ENCODE measurements around the gene ACTR3. TPM values are rescaled to one million over a fixed set of nuclear protein-coding genes. Genes with fewer than 3 reads are reported as not detected.

Gene ACTR3
- total RNA-seq, 1 experiment from 2014 or later = 180 TPM

DNA sequence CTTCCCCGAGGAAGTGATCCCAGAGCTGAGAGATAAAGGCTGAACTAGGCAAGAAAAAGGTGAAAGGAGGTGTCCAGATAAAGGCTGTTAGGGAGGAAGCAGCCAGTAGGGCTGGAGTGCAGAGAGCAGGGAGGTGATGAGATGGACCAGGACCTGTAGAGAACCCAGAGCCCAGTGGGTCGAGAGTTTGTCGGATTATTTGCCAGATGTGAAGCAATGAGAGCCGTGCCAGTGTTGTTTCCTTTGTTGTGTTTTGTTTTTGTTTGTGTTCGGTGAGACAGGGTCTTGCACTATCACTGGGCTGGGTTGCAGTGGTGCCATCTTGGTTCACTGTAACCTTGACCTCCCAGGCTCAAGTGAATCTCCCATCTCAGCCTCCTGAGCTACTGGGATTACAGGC is 111.3 kb downstream of the ACTR3 start:
- no peak overlapping the region for H3K9ac ChIP-seq (ENCODE audit: extremely low read depth, insufficient read length, low read length)
- no peaks in the 10 kb centered on the region; the same call in 1 of the 2 replicates for H3K27me3 ChIP-seq (ENCODE audit: insufficient read depth, low read length)
- Mint-ChIP-seq H3K9me3 (peaks cover 10 to 11% of the 10 kb centered on the region in 2 experiments; a peak in 4 of 5 replicates), H3K4me3 (no peak overlapping the region), H3K27me3 (ENCODE audit: low read depth) (peaks cover 17% of the 10 kb centered on the region), H3K4me1 (no peaks in the 10 kb centered on the region), H3K36me3 (ENCODE audit: insufficient read depth in 1 of 3, low read depth in 3 of 3) (peaks cover 4 to 9% (median 5%) of the 10 kb centered on the region in 3 experiments; a peak in 6 of 7 replicates), H3K27ac (no peak overlapping the region; a peak in 2 of 7 replicates)
- H2AK5ac ChIP-seq (ENCODE audit: insufficient read length, low read length) = no peak overlapping the region
- H4K8ac ChIP-seq (replicated peaks; ENCODE audit: insufficient read length, low read depth, low read length) = no peak overlapping the region
- H3K14ac ChIP-seq (ENCODE audit: insufficient read depth, low read length) = no peak overlapping the region
- H2BK12ac ChIP-seq (ENCODE audit: insufficient read length, low read depth, low read length) = no peak overlapping the region
- H2BK120ac ChIP-seq (ENCODE audit: low read depth, low read length, poor library complexity, severe bottlenecking) = no peak overlapping the region
- H4K91ac ChIP-seq (ENCODE audit: insufficient read length, low read depth, low read length) = no peak overlapping the region
- no peak overlapping the region for H4K5ac ChIP-seq (ENCODE audit: insufficient read length, low read depth, low read length)
- H3K23ac ChIP-seq (ENCODE audit: insufficient read length, low read depth, low read length) = no peak overlapping the region
- H3T11ph ChIP-seq (ENCODE audit: low read length) = no peak overlapping the region
- H3K4me2 ChIP-seq (ENCODE audit: insufficient read depth, insufficient read length, low read length) = no peak overlapping the region
- DNase-seq = no peak
- H2BK20ac ChIP-seq (ENCODE audit: low read depth, low read length, poor library complexity, severe bottlenecking) = no peak overlapping the region
- H2AFZ ChIP-seq (ENCODE audit: low read length) = no peak overlapping the region
- H3K23me2 ChIP-seq (ENCODE audit: insufficient read length, low read depth, low read length, poor library complexity, severe bottlenecking) = no peaks in the 10 kb centered on the region
- no peak overlapping the region for H2BK15ac ChIP-seq (ENCODE audit: low read depth, low read length)
- no peaks in the 10 kb centered on the region for H3K9me3 ChIP-seq (ENCODE audit: control insufficient read depth, low read depth, low read length)
- H3K56ac ChIP-seq (ENCODE audit: insufficient read length, low read depth, low read length) = no peak overlapping the region
- no peak overlapping the region for H3K4ac ChIP-seq (ENCODE audit: low read depth, low read length)
- no peak overlapping the region for H3K27ac ChIP-seq (ENCODE audit: insufficient read length, low read depth, low read length)
- no CpG with 5 or more reads among the region's 5 CpGs for WGBS (ENCODE audit: extremely low coverage, insufficient read length, low lambda C conversion rate)
- no peaks in the 10 kb centered on the region for H3K4me1 ChIP-seq (ENCODE audit: insufficient read depth, low read length)
- H3K79me1 ChIP-seq (ENCODE audit: insufficient read depth, low read depth, low read length, poor library complexity, severe bottlenecking) = no peaks in the 10 kb centered on the region
- TF ChIP-seq, protein P1, sequence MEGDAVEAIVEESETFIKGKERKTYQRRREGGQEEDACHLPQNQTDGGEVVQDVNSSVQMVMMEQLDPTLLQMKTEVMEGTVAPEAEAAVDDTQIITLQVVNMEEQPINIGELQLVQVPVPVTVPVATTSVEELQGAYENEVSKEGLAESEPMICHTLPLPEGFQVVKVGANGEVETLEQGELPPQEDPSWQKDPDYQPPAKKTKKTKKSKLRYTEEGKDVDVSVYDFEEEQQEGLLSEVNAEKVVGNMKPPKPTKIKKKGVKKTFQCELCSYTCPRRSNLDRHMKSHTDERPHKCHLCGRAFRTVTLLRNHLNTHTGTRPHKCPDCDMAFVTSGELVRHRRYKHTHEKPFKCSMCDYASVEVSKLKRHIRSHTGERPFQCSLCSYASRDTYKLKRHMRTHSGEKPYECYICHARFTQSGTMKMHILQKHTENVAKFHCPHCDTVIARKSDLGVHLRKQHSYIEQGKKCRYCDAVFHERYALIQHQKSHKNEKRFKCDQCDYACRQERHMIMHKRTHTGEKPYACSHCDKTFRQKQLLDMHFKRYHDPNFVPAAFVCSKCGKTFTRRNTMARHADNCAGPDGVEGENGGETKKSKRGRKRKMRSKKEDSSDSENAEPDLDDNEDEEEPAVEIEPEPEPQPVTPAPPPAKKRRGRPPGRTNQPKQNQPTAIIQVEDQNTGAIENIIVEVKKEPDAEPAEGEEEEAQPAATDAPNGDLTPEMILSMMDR (conservative IDR thresholded peaks at IDR 0.05) = no peak
- H3K79me2 ChIP-seq (ENCODE audit: insufficient read depth, low read length) = no peaks in the 10 kb centered on the region
- H3K18ac ChIP-seq (ENCODE audit: insufficient read length, low read depth, low read length) = no peak overlapping the region
- no peak overlapping the region for H2BK5ac ChIP-seq (ENCODE audit: insufficient read length, low read length)
- H4K20me1 ChIP-seq (ENCODE audit: control insufficient read depth, insufficient read depth, insufficient read length) = no peaks in the 10 kb centered on the region
